GM06990 (cell line): ENCODE results near the gene SLC36A2.

Source experiments
- DNase-seq: peaks from one replicate; pipeline ENCODE4 v3.0.0-alpha.2; 2011; ENCODE audit not compliant: insufficient read length; ENCODE audit errors: extremely low read depth
- H3K27me3 ChIP-seq: replicated peaks from 2 replicates; pipeline ENCODE4 v1.6.0; 2011; ENCODE audit warnings: low read length; ENCODE audit not compliant: control insufficient read depth, insufficient read depth
- H3K36me3 ChIP-seq: 2 replicates; pipeline ENCODE4 v1.5.1; 2011; ENCODE audit warnings: low read length; ENCODE audit not compliant: control insufficient read depth, insufficient read depth
- H3K4me3 ChIP-seq: replicated peaks from 2 replicates; pipeline ENCODE4 v1.5.1; 2011; ENCODE audit warnings: low read depth, mild to moderate bottlenecking, control low read depth, low read length
- CTCF ChIP-seq: IDR thresholded peaks from 2 replicates; pipeline ENCODE4 v1.5.1; 2011; ENCODE audit warnings: low read length, control low read depth, mild to moderate bottlenecking, inconsistent platforms; ENCODE audit not compliant: insufficient read depth, poor library complexity, severe bottlenecking

Gene SLC36A2

GRCh38 chr5:151347369-151347768 lies at the start of gene SLC36A2:
TSS of gene SLC36A2 (minus strand) at chr5:151347559. CDS start at chr5:151347460, 99 bp downstream.
- Histone ChIP-seq H3K4me3 (no peak within 1 kb of the TSS), H3K36me3 (no peaks in the 10 kb centered on the region), H3K27me3 (no peaks in the 10 kb centered on the region; the same call in 1 of the 2 replicates)
- no peak for TF ChIP-seq CTCF
- DNase-seq, result no peak

DNA sequence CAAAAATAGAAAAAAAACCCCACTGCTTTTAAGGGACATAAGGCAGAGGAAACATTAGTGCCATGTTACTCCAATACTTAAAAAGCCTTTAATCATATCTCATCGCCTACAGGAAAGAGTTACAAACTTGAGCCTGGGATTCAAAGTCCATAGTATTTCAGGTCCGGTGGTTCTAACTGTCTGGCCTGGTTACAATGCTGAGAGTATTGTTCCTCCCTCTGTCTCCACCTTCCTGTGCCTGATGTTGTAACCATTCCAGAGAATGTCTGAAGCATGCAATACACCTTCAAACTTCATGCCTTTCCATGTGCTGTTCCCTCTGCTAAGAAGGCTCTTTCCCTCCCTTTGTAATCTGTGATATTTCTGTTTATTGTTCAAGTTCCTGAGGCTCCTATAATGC lies 41.6 kb upstream of the SLC36A2 start:
- no peak for TF ChIP-seq CTCF
- Histone ChIP-seq H3K36me3 (no peaks in the 10 kb centered on the region), H3K27me3 (0 out of 2 replicates have a peak, but pooled peaks cover 1% of the 10 kb centered on the region), H3K4me3 (no peak overlapping the region)
- DNase-seq, result no peak

- no peak overlapping the region for H3K4me3 ChIP-seq
- TF ChIP-seq CTCF, result no peak
Measured at GRCh38 chr5:151384106-151384505, 36.7 kb upstream of the SLC36A2 start.

DNA sequence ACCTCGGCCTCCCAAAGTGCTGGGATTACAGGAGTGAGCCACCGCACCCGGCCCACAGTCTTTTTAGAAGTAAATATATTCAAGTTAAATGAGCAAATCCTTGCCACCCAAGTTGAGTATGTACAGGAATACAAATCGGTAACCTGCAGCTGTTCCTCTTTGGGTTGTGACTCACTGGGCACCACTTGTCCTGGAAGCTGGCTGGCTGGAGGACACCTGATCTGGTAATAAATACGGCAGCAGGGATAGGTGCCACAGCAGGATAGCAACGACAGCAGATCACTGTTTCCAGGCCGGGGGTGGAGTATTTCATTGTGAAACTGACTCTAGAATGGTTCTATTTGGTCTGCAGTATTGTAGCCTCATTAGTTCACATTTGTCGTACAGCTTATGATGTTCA lies 35.7 kb upstream of the SLC36A2 start:
- Histone ChIP-seq H3K27me3 (0 out of 2 replicates have a peak, but pooled peaks cover 1% of the 10 kb centered on the region), H3K4me3 (no peak overlapping the region), H3K36me3 (no peaks in the 10 kb centered on the region)
- DNase-seq, result no peak
- no peak for TF ChIP-seq CTCF

More at GRCh38 chr5:151384106-151384505, 36.7 kb upstream of the SLC36A2 start:
- Histone ChIP-seq H3K27me3 (0 out of 2 replicates have a peak, but pooled peaks cover 1% of the 10 kb centered on the region), H3K36me3 (no peaks in the 10 kb centered on the region)
- no peak for DNase-seq

DNA sequence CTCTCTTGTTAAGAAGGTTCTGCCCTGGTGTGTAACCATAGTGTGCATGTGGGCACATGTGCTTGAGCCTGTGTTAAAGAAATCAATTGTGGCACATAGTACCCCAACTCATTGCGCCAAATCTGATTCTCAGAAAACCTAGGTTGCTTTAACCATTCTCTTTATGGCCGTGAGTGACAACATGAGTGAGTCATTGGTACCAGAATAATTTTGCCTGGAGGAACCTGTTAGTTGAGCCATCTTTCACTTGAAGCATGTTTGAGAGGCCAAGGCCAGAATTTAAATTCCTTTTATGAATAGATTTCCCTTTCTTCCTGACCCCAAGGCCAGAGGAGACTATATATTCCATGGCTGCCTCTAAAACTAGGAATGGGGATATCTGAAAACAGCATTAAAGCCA lies 35.2 kb upstream of the SLC36A2 start:
- Histone ChIP-seq H3K4me3 (no peak overlapping the region), H3K27me3 (0 out of 2 replicates have a peak, but pooled peaks cover 1% of the 10 kb centered on the region), H3K36me3 (no peaks in the 10 kb centered on the region)
- no peak for DNase-seq
- no peak for TF ChIP-seq CTCF

GRCh38 chr5:151381899-151382298 lies 34.5 kb upstream of the SLC36A2 start:
- H3K36me3 ChIP-seq, result no peaks in the 10 kb centered on the region
- H3K27me3 ChIP-seq, result no peaks in the 10 kb centered on the region
- no peak for DNase-seq
- no peak for TF ChIP-seq CTCF
- no peak overlapping the region for H3K4me3 ChIP-seq
